GM18499 (cell line): ENCODE results near the gene ST6GALNAC4.

Source experiments
- ATAC-seq: cut with Tn5 transposase; IDR thresholded peaks from one replicate; pipeline ENCODE4 v1.9.1; 2021; ENCODE audit warnings: moderate number of reproducible peaks; ENCODE audit not compliant: insufficient read depth, unreplicated experiment

Gene ST6GALNAC4

DNA sequence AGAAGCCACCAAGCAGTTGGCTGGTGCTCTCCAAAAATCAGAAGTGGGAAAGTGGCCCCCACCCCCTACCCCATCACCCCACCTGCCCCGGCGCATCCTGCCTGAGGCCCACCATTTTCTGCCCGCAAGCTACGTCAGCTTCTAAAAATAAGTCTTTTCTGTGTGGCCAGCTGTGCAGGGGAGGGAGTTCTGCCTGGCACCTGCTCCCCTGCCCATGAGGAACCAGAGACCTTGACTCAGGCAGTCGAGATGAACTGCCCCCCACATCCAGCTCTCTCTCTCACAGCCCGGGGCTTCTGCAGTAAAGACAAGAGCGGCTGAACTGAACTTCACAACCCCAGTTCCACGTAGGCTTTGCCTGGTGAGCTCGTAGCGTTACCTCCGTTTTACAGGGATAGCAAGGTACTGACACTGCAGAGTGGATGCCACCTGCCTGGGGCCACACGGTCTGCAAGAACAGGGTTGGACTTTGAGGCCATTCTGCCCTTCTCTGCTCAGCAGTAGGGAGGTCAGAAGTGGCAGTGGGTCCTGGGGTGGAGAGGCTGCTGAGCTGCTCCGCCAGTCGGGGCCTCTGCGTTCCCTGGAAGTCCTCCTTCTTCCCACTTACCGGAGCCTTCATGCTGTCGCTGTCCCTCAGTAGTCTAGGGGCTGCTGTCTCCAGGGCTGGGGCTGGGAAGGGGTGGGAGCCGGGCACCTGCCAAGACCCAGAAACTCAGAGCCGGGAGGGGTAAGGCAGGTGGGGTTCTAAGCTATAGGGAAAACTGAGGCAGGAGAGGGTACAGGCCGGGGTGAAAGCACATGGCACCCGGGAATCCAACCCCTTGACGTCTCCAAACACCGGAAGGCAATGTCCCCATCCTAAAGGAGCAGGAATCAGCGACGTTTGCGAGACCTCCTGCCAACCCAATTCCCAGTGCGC, 781 bp downstream of the ST6GALNAC4 start:
- no peak for ATAC-seq

DNA sequence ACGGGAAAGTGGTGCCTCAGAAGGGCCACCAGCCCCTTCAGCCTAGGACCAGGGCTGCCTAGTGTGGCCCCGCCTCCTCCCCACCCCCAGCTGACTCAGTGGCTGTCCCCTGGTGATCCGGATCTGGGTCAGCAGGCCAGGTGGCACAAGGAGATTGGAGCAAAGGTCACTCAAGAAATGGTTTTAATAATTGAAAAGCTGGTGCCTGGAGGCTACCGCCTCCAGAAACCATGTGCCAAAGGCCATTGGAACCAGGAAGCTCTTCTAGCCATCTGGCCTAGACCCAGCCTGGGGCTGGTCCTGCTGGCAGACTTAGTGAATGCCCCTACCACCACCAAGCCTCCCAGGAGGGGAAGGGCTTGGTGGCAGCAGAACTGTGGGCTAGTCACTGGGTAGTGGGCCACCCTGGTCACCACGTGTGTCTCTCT, 1.5 kb downstream of the ST6GALNAC4 start:
- ATAC-seq, result no peak

DNA sequence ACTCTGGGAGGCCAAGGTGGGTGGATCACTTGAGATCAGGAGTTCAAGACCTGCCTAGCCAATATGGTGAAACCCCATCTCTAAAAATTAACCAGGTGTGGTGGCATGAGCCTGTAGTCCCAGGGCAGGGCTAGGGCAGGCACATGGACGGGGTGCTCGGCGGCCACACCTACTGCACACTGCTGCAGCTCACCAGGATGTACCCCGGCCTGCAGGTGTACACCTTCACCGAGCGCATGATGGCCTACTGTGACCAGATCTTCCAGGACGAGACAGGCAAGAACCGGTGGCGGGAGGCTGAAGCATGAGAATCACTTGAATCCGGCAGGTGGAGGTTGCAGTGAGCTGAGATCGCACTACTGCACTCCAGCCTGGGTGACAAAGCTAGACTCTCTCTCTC, 3.2 kb downstream of the ST6GALNAC4 start:
- no peak for ATAC-seq

DNA sequence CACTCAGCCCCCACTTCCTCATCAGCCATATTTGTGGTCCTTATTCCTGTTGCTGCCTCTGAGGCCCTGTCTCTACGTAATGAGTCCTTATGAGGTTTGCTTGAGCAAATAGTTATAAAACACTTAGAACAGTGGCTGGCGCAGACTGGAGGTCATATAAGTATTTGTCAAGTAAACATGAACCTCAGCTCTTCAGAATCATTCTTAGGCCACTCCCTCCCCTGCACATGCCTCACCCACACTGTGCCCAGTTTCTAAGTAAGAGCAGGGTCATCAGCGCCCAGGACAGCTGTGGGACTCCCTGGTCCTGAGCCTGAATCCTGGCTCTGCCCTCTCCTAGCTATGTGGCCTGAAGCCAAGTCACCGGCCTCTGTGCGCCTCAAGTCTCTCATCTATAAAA, 4.0 kb downstream of the ST6GALNAC4 start:
- no peak for ATAC-seq

DNA sequence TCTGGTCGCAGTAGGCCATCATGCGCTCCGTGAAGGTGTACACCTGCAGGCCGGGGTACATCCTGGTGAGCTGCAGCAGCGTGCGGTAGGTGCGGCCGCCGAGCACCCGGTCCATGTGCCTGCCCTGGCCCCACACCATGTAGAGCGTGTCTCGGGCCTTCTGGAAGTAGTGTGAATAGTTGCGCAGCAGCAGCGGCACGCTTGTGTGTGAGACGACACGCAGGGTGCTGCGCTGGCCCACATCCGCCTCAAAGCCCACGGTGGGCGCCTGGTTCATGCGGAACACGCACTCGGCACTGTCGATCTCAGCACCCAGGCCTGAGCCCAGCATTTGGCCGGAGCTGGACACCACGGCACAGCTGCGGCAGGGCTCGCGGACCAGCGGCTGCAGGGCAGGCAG, 4.5 kb downstream of the ST6GALNAC4 start:
- ATAC-seq, result no peak

DNA sequence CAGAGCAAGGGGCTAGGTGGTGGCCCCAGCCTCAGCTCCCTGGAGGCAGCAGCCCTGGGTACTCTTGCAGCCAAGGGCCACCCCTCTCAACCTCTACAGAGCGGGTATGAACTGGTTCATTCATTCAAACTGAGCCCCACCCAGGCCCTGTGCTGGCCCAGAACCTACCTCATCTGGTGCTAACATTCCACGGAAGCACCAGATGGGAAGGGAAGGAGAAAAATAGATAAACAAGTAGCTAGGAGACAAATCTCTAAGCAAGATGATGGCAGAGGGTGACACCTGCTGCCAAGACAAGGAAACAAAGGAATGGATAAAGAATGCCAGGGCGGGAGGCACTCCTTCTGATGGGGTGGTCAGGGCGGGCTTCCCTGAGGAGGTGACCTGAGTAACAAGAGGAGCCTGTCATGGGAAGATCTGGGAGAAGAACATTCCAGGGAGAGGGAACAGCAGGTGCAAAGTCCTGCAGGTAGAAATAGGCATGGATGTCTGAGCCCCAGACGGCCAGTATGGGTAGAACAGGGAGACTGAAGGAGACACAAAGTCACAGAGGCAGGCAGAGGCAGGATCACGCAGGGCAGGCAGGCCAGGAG, 6.1 kb downstream of the ST6GALNAC4 start:
- ATAC-seq, result no peak

DNA sequence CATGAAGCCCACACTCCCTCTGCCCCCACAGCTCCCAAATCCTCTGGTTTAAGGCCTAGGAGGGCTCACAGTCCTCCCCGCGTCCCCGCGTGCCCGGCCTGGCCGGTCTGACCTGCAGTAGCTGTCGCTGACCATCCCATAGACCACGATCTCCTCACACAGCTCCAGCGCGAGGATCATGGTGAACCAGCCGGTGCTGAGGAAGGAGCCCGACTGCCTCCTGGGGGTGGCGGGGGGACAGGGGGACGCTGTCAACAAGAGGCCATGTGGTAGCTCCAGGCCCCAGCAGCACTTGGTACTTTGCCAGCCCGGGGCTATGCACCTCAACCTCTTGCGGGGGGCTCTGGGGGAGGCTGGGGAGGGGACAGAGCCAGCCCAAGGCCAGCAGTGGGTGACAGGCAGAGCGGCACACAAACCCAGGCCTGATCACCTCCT, 7.0 kb downstream of the ST6GALNAC4 start:
- ATAC-seq, result no peak

DNA sequence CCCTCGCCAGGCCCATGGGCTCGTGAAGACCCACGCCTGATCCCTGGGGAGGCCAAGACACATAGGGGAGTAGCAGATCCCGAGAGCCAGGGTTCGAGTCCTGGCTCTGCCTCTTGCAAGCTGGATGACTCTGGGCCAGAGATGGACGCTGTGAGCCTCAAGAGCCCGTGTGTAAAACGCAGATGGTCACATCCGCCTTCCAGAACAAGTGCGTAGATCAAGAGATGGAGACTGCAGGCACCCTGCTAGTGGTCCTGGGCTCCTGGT, 8.2 kb downstream of the ST6GALNAC4 start:
- ATAC-seq, result no peak

DNA sequence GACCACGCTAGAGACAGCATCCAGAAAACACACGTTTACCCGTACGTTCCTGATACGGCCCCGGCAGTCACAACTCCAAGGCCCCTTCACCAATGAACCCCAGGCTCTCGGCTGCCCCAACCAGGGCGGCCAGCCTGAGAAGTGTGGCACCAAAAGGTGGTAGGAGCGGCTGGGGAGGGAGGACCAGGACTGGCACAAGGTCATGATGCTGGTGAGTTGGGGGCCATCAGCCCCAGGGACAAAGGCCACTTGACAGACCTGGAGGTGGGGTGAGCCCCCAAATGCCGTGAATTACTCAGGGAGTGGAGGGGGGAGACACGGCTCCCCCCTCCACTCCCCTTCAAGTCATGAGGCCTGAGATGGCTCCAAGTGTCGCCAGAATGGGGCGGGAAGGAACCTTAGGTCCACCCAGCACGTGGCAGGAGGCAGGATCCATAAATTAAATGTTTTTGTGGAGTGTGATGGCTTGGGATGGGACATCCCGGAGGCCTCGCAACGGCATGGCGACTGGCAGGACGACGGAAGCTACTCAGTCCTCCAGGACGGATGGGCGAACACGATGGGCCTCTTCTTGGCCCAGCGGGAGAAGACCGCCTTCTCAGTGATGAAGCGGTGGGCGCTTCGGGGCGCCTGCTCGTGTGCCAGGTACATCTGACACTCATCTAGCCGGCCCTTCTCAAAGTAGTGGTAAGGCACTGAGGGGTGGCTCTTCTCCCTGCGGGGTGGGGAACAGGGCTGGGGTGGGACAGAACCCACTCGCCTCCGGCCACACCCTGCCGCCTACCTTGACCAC, 8.8 kb downstream of the ST6GALNAC4 start:
- ATAC-seq, result no peak

DNA sequence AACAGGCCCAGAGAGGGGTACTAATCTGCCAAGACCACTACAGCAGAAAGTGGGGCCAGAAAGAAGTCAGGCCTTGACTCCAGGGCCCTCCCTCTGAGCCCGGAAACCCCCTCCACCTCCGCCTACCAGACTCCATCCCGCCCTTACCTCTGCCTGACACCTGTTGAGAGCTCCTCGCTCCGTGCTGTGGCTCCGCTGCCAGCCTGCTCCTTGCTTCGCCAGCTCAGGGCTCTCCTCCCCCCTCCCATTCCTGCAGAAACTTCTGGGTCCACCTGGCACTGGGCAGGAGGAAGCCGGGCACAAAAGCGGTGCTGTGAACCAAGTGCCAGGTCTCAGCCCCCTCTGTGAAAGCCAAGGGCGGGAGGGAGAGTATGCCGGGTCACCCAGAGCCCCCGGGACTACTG, 11.1 kb downstream of the ST6GALNAC4 start:
- ATAC-seq, result no peak

DNA sequence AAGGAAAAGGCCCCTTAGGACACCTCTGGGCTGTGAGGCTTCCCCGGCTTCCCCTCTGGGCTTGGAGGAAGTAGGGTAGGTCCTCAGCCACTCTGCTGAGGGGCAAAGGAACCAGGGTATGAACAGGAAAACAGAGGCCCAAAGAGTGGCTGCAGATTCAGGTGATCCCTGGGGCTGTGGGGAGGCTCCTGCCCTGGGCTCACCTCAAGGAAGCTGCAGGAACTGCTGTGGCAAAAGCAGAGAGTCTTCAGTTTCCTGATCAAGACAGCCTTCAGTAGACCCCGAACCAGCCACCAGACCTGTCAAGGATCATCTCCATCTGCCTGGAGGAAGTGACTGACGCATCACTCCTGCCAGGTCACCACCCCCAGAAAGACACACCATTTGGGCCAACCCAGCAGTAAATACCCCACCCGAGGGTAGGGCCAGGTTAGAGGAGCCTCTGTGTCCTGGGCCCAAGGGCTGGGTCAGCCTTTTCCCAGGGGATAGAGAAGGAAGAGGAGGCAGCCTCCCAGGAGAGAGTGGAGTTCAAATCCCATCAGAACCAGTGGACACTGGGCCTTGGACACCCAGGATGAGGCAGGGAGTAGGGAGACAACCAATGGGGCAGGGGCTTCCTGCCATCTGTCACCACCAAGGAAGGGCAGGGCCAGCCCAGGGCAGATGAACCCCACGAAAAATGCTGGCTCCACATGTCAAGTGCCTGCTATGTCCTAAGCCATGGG, 11.7 kb downstream of the ST6GALNAC4 start:
- ATAC-seq, result no peak

DNA sequence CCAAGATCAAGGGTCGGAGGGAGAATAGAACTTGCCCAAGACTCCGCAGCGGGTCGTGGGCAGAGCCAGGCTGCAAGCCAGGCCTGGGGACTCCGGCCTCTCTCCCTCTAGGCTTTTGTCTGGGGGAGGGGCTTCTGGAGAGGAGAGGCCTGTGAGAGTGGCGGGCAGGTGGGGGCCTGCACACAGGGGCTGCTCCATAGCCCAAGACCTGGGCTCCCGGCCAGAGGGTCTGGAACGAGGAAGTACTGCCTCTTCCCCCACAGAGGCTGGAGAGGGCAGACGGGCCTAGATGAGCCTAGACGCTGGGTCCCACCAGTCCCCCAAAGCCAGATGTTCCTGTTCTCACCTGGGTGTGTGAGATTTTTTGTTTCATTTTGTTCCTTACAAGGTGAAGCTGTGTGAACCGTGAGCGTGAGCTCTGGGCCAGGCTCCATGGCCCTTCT, 12.3 kb downstream of the ST6GALNAC4 start:
- no peak for ATAC-seq

DNA sequence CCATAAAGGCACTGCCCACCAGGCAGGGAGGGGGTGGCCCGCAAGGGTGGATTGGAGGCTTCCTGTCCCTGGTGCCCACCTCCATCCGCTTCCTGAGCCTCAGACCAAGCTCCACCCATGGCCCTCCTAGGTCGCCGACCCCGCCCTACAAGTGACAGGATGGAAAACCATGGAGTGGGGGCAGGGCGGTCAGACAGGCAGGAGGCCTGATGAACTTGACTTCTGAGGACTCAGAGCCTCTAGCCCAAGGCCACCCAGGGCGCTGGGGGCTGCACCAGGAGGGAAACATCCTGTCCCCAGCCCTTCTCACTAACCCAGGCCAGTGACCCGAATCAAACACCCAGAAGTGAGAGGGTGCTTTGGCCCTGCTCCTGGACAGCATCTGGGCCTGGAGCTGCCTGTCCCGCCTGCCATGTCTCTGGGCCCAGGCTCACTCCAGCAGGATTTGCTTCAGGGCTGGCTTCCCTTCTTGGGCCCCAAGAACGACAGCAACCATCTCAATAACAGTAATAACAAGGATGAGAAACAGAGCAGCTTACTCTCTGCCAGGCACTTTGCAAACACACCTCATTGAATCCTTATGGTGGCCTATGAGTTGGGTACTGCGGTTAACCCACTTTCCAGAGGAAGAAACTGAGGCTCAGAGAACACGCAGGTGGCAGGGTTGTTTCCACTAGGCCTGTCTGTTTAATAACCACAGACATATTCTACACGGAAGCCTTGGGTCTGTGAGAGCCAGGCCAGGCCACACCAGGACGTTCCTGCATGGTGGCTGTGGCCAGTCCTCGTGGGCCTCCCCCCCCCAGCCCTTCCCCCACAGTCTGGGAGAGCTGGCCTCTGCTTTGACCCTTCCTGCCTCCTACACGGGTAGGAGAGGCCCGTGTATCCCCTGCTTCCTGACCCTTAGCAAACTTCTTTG, 13.0 kb downstream of the ST6GALNAC4 start:
- no peak for ATAC-seq

DNA sequence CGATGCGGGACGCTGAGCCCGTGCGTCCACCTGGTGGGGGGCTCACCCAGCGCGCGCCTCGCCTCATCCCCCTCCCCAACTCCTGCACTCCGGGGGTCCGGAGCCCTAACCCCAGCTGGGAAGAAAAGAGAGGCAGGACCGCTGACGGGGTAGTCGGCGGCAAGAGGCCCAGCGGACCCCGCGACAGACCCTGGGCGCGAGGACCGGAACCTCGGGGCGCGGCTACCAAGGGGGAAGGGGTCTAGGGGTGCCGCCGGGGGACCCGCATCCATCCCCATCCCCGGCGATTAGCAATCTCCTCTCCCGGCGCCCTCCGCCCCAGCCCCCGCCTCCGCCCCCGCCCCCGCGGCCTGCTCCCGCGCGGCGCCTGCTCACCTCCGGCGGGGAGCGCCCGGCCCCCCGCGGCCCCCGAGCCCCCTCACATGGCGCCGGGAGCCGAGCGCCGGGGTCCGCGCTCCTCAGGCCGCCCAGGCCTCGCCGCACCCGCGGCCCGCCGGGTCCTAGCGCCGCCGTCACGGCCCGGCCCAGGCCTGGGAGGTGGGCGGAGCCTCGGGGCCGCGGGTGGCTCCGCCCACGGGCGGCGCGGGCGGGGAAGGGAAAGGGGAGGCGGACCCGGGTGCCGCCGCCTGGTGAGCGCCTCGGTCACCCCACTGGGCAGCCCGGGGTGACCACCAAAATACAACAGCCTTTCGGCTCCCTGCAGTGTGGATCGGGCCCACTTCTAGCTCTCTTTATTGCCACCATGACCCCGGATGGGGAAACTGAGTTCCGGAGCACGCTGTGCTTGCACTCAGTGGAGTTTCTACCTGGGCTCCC, 17.5 kb downstream of the ST6GALNAC4 start, which contains the start of gene ST6GALNAC6:
ST6GALNAC6 (minus strand) TSS at position 476 of the 816 bp plus-strand sequence. CDS start 1,622 bp downstream, outside the sequence.
- no peak for ATAC-seq

DNA sequence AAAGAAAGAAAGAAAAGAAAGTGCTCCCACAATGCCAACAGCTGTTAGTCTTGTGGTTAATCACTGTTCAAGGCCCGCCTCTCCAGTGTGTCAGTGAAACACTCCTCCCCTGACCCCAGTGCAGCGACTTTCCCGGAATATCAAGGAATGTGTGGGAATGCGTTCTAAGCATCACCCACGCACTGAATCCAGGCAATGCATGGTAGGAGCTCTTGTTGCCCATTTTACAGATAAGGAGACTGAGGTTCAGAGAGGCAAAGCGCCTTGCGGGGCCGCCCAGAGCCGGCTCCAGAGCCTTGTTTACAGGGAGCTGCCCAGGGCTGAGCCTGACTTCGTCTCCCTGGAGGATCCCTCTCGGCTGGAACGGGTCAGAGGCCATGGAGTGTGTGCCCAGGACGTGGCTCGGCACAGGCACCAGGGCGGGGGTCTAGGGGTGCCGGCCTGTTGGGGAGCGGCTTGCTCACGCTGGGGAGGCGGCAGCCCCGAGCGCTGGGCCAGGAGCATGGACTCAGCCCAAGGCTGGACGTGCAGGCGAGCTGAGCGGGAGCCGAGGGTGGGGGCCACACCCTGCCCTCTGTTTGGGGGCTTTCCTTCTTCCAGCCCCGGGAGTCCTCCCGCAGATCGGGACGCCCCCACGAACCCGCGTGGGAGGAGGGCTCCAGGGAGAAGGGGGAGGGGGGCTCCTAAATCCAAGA, 18.3 kb downstream of the ST6GALNAC4 start:
- no peak for ATAC-seq

DNA sequence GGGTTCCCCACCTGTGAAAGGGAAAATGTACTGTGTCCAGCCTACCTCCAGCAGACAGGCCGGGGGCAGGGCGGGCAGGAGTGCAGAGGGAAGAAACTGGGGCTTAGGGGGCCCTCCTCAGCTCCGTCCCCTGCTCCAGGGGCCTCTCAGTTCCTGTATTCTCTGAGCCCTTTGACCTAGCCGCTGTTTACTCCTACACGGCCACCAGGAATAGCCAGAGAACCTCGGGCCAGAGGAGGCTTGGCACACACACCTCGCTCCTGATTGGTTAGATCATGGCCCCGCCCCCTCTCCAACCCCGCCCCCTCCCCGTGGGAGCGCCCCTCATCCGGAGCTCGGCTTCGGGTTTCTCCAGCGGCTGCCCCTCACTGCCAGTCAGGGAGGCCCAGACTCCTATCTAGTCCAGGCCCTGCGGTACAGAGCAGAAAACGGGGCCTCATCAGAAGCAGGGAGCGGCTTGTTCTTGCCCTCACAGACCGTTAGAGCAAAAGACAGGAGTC, 19.6 kb downstream of the ST6GALNAC4 start:
- ATAC-seq, result no peak

DNA sequence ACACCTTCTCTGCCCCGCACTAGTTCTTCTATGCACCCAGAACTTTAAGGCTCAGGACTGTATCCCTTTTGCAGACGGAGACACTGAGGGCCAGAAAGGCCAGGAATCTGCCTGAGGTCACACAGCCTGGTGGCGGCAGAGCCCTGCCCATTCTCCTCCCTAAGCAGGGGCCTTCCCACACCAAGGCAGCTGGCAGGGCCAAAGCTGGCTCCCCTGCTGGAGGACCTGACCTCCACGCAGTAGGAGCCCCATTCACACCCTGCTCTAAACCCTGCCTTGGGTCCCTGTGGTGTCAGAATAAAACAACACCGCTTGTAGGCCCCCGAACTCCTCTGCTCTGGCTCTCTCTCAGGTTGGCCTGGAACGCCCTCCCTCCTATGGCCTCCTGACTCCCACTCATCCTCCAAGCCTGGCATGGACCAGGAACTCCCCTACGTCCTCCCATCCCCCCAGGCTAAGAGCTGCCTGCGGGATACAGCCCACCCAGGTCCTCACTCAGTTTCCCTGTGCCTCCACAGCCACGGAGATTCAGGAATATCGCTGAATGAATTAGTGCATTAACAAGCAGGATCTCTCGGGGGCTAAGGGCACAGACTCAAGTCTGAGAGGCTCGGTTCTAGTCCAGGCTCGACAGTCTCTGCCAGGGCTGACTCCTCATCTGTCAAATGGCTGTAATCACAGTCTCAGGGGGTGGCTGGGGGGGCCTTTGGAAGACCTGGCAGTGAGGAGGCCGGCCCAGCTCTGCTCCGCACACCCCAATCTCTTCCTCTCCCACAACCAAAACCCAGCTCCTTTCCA, 20.2 kb downstream of the ST6GALNAC4 start:
- no peak for ATAC-seq
